ENCODE data around the gene RGS7.
"Not testable (repeated sequence)": the region's sequence is repeated elsewhere in the genome, so short reads cannot be mapped to it uniquely, and the experiment has no call there.

The RGS7 gene

DNA sequence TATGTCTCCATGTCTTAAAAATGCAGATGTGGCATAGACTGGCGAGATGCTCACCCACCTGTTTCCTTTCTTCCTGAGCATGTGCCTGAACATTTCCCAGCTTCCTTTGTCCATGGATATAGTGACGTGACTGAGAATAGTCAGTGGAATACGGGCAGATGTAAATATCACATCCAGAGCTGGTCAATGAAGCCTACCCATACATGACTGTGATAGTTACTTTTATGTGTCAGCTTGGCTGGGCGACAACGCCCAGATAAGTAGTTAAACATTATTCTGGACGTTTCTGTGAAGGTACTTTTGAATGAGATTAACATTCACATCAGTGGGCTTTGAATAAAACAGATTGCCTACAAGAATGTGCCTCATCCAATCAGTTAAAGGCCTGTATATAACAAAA is 135.7 kb downstream of the RGS7 start:
- H3K4me3 ChIP-seq (replicated peaks; ENCODE audit: low read depth, low read length), result no peak overlapping the region
- no peak for DNase-seq (ENCODE audit: extremely low read depth, low read depth)
- TF ChIP-seq, protein P1, sequence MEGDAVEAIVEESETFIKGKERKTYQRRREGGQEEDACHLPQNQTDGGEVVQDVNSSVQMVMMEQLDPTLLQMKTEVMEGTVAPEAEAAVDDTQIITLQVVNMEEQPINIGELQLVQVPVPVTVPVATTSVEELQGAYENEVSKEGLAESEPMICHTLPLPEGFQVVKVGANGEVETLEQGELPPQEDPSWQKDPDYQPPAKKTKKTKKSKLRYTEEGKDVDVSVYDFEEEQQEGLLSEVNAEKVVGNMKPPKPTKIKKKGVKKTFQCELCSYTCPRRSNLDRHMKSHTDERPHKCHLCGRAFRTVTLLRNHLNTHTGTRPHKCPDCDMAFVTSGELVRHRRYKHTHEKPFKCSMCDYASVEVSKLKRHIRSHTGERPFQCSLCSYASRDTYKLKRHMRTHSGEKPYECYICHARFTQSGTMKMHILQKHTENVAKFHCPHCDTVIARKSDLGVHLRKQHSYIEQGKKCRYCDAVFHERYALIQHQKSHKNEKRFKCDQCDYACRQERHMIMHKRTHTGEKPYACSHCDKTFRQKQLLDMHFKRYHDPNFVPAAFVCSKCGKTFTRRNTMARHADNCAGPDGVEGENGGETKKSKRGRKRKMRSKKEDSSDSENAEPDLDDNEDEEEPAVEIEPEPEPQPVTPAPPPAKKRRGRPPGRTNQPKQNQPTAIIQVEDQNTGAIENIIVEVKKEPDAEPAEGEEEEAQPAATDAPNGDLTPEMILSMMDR (IDR thresholded peaks at IDR 0.05; ENCODE audit: low read depth, low read length, missing control alignments), result no peak

DNA sequence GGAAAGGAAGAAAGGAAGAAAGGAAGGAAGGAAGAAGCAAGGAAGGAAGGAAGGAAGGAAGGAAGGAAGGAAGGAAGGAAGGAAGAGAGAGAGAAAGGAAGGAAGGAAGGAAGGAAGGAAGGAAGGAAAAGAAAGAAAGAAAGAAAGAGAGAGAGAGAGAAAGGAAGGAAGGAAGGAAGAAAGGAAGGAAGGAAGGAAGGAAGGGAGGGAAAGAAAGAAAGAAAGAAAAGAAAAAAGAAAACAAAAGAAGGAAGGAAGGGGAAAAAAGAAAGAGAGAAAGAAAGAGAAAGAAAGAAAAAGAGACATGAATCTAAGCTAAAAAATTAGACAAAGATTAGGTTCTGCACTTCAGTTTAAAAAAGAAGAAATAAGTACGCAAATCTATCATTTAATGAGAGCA is 136.1 kb downstream of the RGS7 start:
- DNase-seq (ENCODE audit: extremely low read depth, low read depth); H3K4me3 ChIP-seq (replicated peaks; ENCODE audit: low read depth, low read length): not testable (repeated sequence)

DNA sequence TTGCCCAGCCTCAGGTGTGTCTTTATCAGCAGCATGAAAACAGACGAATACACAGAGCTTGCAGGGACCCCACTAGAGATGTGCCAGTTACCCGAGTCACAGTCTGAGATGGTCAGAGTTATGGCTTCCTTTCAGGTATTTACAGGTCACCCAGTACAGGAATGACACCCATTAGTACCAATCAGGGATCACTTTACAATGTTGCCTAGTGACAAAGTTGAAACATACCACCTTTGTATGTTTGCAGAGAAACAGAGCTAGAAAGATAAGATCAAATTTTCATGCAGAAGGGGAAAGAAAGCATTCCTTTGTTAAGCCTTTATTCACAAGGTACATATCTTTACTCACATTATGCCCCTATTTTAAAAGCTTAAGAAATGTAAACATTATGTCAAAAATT is 137.6 kb downstream of the RGS7 start:
- H3K4me3 ChIP-seq (replicated peaks; ENCODE audit: low read depth, low read length), result no peak overlapping the region
- DNase-seq (ENCODE audit: extremely low read depth, low read depth), result no peak
- TF ChIP-seq, protein P1 (IDR thresholded peaks at IDR 0.05; ENCODE audit: low read depth, low read length, missing control alignments), result no peak

DNA sequence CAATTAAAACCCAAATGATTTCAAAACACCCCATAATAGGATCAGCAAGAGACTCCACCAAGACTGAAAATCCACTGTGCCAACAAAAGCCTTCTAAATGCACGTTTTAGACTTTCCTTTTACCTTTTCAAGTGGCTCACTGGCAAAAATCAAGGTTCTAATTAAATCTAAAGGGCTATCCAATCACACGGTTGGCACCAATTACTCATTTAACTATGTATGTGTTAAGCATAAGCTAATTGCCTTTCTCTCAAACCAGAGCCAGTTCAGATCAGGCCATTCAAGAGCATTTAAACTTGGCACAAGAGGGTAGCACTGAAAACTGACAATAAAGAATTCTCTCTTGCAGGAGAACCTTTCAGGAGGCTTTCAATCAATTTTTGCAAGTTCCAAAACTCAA is 139.5 kb downstream of the RGS7 start:
- no peak for DNase-seq (ENCODE audit: extremely low read depth, low read depth)
- no peak overlapping the region for H3K4me3 ChIP-seq (replicated peaks; ENCODE audit: low read depth, low read length)
- TF ChIP-seq, protein P1 (IDR thresholded peaks at IDR 0.05; ENCODE audit: low read depth, low read length, missing control alignments), result no peak

DNA sequence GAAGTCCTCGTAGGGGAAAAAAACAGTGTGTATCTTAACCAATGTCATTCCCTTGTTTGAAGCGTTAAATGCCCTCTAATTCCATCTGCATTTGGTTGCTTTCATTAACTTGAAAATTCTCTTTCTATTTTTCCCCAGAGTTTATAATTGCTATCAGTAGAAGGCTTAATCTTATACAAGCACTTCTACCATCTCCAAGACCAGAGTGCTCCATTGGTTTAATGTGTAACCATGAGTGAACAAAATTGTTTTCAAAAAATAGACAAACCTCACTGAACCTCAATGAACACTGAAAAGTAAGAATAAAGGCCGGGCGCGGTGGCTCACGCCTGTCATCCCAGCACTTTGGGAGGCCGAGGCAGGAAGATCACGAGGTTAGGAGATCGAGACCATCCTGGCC is 141.3 kb downstream of the RGS7 start:
- no peak overlapping the region for H3K4me3 ChIP-seq (replicated peaks; ENCODE audit: low read depth, low read length)
- no peak for DNase-seq (ENCODE audit: extremely low read depth, low read depth)
- TF ChIP-seq, protein P1 (IDR thresholded peaks at IDR 0.05; ENCODE audit: low read depth, low read length, missing control alignments), result no peak

DNA sequence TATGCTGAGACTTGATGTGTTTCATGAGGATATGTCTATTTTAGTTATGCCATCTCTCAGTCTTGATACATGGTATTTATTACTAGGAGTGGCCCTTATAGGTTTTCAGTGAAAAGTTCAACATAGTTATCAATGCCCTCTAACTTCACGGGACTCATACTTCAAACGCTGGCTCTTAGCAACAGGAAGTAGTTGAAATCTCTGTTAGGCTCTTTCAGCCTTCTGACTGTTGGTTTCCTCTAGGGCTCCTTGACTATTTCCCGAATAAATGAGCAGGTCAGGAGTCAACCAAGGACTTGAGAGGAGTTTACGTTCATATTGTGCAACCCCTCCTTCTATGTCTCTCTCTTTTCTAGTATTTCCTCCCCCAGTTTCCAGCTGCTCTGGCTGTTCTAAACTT is 141.8 kb downstream of the RGS7 start:
- no peak overlapping the region for H3K4me3 ChIP-seq (replicated peaks; ENCODE audit: low read depth, low read length)
- TF ChIP-seq, protein P1 (IDR thresholded peaks at IDR 0.05; ENCODE audit: low read depth, low read length, missing control alignments), result no peak
- no peak for DNase-seq (ENCODE audit: extremely low read depth, low read depth)

DNA sequence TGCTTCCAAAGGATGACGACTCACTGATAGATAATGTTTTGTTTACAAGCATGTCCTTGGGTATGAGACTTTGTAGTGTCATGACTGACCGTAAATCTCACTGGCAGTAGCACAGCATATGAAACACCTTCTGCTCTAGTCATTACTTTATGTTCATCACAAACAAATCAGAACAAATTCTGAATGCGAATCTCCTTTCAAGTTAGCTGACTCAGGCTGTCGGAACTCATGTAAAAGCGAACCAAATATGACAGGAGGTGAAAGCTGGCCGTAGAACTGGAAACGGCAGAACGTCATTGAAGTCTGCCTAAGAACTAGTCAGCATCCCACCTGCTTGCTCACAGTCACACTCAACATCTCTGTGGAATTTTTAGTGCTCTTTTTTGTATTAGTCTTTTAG is 143.9 kb downstream of the RGS7 start:
- DNase-seq (ENCODE audit: extremely low read depth, low read depth), result no peak
- TF ChIP-seq, protein P1 (IDR thresholded peaks at IDR 0.05; ENCODE audit: low read depth, low read length, missing control alignments), result no peak
- H3K4me3 ChIP-seq (replicated peaks; ENCODE audit: low read depth, low read length), result no peak overlapping the region

Measured in HFF-Myc (cell line).